CD14-positive monocyte (primary cell): ENCODE results near the gene CSNK2A3. TPM values are rescaled to one million over a fixed set of nuclear protein-coding genes. Genes with fewer than 3 reads are reported as not detected.

ENCODE experiments used
- DNase-seq, 3 donors: peaks; one replicate each; pipeline ENCODE4 v3.0.0-alpha.2; 2011 to 2022
- H2AFZ ChIP-seq: 2 replicates; pipeline ENCODE4 v1.6.0; 2012; ENCODE audit warnings: mild to moderate bottlenecking, low read depth, low read length, inconsistent platforms; ENCODE audit not compliant: insufficient read depth, poor library complexity, severe bottlenecking
- H3K27ac ChIP-seq, 2 donors: 1 replicate in 1 of 2; 2 replicates in 1 of 2; pipeline ENCODE4 v1.5.1; 2012 to 2013; ENCODE audit warnings: low read length in 2 of 2, control low read depth in 1 of 2, inconsistent platforms in 1 of 2, low read depth in 1 of 2, mild to moderate bottlenecking in 1 of 2
- H3K27me3 ChIP-seq, 2 donors: one replicate each; pipeline versions ENCODE4 v1.6.0 to v1.6.1; 2011 to 2013; ENCODE audit warnings: low read length in 2 of 2; ENCODE audit not compliant: control insufficient read depth in 2 of 2, insufficient read depth in 2 of 2
- H3K36me3 ChIP-seq, 2 donors: replicated peaks in 1 of 2; 1 replicate in 1 of 2; 2 replicates in 1 of 2; pipeline versions ENCODE4 v1.5.1 to v1.6.1; 2012 to 2013; ENCODE audit warnings: low read length in 2 of 2, control low read depth in 1 of 2, inconsistent platforms in 1 of 2, mild to moderate bottlenecking in 1 of 2; ENCODE audit not compliant: insufficient read depth in 2 of 2, control insufficient read depth in 1 of 2
- H3K4me1 ChIP-seq, 2 donors: 1 replicate in 1 of 2; 2 replicates in 1 of 2; pipeline versions ENCODE4 v1.5.1 to v1.6.1; 2012 to 2013; ENCODE audit warnings: low read length in 2 of 2, control low read depth in 1 of 2, inconsistent platforms in 1 of 2, mild to moderate bottlenecking in 1 of 2, moderate library complexity in 1 of 2; ENCODE audit not compliant: insufficient read depth in 2 of 2, control insufficient read depth in 1 of 2
- H3K4me2 ChIP-seq: replicated peaks from 2 replicates; pipeline ENCODE3; 2012; ENCODE audit warnings: low read length, moderate library complexity, mild to moderate bottlenecking; ENCODE audit not compliant: poor library complexity, severe bottlenecking; ENCODE audit errors: extremely low read depth
- H3K4me3 ChIP-seq, 3 experiments: fragments of 200-600 bp in 1 of 3; sonication (generic) in 1 of 3; replicated peaks in 1 of 3; 1 replicate in 2 of 3; 2 replicates in 1 of 3; pipeline ENCODE4 v1.5.1; 2011 to 2013; ENCODE audit warnings: low read length in 3 of 3, mild to moderate bottlenecking in 3 of 3, control low read depth in 2 of 3, low read depth in 2 of 3, inconsistent platforms in 1 of 3, moderate library complexity in 1 of 3
- H3K79me2 ChIP-seq: 2 replicates; pipeline ENCODE4 v1.6.0; 2012; ENCODE audit warnings: mild to moderate bottlenecking, control low read depth, inconsistent platforms, low read length, moderate library complexity; ENCODE audit not compliant: insufficient read depth
- H3K9ac ChIP-seq: 2 replicates; pipeline ENCODE4 v1.6.0; 2017; ENCODE audit warnings: low read length, mild to moderate bottlenecking; ENCODE audit not compliant: insufficient read depth, poor library complexity, severe bottlenecking
- H3K9me3 ChIP-seq, 2 donors: replicated peaks in 1 of 2; 1 replicate in 1 of 2; 2 replicates in 1 of 2; pipeline versions ENCODE4 v1.5.1 to v1.6.1; 2012 to 2013; ENCODE audit warnings: low read length in 2 of 2, control low read depth in 1 of 2; ENCODE audit not compliant: control insufficient read depth in 1 of 2, insufficient read depth in 1 of 2
- H4K20me1 ChIP-seq: 2 replicates; pipeline ENCODE4 v1.6.0; 2012; ENCODE audit warnings: mild to moderate bottlenecking, low read length, control low read depth, moderate library complexity; ENCODE audit not compliant: insufficient read depth
- H3K27ac Mint-ChIP-seq, 7 donors: one replicate each; pipeline ENCODE4 v1.8.0; 2020; ENCODE audit warnings: mild to moderate bottlenecking in 7 of 7, mixed read lengths in 7 of 7, moderate library complexity in 6 of 7, inconsistent platforms in 2 of 7
- H3K27me3 Mint-ChIP-seq, 3 donors: one replicate each; pipeline ENCODE4 v1.8.0; 2021 to 2022; ENCODE audit warnings: low read depth in 3 of 3, mild to moderate bottlenecking in 3 of 3, mixed read lengths in 3 of 3, moderate library complexity in 3 of 3, inconsistent platforms in 1 of 3
- H3K36me3 Mint-ChIP-seq, 2 donors: one replicate each; pipeline ENCODE4 v1.8.0; 2020; ENCODE audit warnings: mixed read lengths in 2 of 2, inconsistent platforms in 1 of 2, mild to moderate bottlenecking in 1 of 2
- H3K4me1 Mint-ChIP-seq: one replicate; pipeline ENCODE4 v1.8.0; 2020; ENCODE audit warnings: mild to moderate bottlenecking, mixed read lengths
- H3K4me3 Mint-ChIP-seq, 2 donors: one replicate each; pipeline ENCODE4 v1.8.0; 2020; ENCODE audit warnings: mild to moderate bottlenecking in 2 of 2, mixed read lengths in 2 of 2, moderate library complexity in 1 of 2
- H3K9me3 Mint-ChIP-seq, 7 donors: one replicate each; pipeline ENCODE4 v1.8.0; 2020 to 2022; ENCODE audit warnings: mixed read lengths in 7 of 7, mild to moderate bottlenecking in 6 of 7, moderate library complexity in 6 of 7, inconsistent platforms in 2 of 7
- WGBS: methylation state at CpG from one replicate; pipeline ENCODE4 v1.1.5; 2013; ENCODE audit warnings: missing lambda C conversion rate; ENCODE audit not compliant: insufficient coverage; 5-methylcytosine and 5-hydroxymethylcytosine counted together
- intact Hi-C, 2 donors: fragments of 100-400 bp; cut with micrococcal nuclease; formaldehyde crosslinking; loops; one replicate each; pipeline versions ENCODE4 v1.15.0 to v1.15.1; 2023
- polyA plus RNA-seq, 3 donors: library from polyadenylated mRNA; depleted of rRNA in 1 of 3; unstranded in 2 of 3; stranded (reverse) in 1 of 3; fragments of 300-500 nt in 2 of 3; fragments of >200 nt in 1 of 3; fragmentation: Illumina TruSeq in 2 of 3; gene quantifications; 1 replicate in 2 of 3; 2 replicates in 1 of 3; pipeline ENCODE4 v1.2.3, GENCODE V29; 2012 to 2021
- TF ChIP-seq, protein P1 (sequence below): fragments of 200-600 bp; IDR thresholded peaks from one replicate; pipeline ENCODE4 v1.8.0; 2022; ENCODE audit warnings: antibody characterized with exemption, mild to moderate bottlenecking

Gene CSNK2A3
- polyA plus RNA-seq, 3 donors, result 0.28 to 0.86 (median 0.75) TPM

DNA sequence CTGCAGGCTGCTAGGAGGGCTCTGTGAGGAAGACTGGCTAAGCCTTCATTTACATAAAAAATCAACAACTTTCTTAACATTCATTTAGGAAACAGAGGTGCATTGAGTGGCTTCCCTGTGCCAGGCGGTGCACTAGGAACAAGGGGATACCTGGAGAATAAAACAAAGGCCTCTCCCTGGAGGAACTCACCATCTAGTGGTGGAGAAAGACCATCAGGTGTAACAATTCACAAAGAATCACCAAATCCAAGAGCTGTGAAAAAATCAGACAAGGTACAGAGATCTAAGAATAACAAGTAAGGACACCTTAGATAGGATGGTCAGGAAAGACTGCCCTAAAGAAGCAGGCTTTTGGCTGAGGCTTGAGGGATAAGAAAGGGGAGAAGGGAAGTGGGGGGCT lies 40.3 kb downstream of the CSNK2A3 start:
- Histone ChIP-seq H3K27ac (peak overlapping the region in 1 of 2 donors; percentile 28), H2AFZ (no peak overlapping the region), H3K9ac (no peak overlapping the region), H3K4me2 (no peak overlapping the region), H4K20me1 (no peaks in the 10 kb centered on the region), H3K4me3 (no peak overlapping the region), H3K27me3 (no peaks in the 10 kb centered on the region), H3K36me3 (no peaks in the 10 kb centered on the region), H3K79me2 (no peaks in the 10 kb centered on the region), H3K9me3 (peaks cover 4 to 15% of the 10 kb centered on the region in 2 donors), H3K4me1 (peaks cover 24 to 50% of the 10 kb centered on the region in 2 donors)
- Mint-ChIP-seq H3K27me3 (peaks cover 0 to 3% (median 1%) of the 10 kb centered on the region in 3 donors), H3K36me3 (peaks cover 0 to 5% of the 10 kb centered on the region in 2 donors), H3K4me3 (no peak overlapping the region), H3K4me1 (peaks cover 42% of the 10 kb centered on the region), H3K27ac (peak overlapping the region in 5 of 7 donors; percentile 7 to 75 (median 68)), H3K9me3 (peaks cover 8 to 27% (median 17%) of the 10 kb centered on the region in 7 donors)
- DNase-seq, result no peak
- TF ChIP-seq, protein P1, sequence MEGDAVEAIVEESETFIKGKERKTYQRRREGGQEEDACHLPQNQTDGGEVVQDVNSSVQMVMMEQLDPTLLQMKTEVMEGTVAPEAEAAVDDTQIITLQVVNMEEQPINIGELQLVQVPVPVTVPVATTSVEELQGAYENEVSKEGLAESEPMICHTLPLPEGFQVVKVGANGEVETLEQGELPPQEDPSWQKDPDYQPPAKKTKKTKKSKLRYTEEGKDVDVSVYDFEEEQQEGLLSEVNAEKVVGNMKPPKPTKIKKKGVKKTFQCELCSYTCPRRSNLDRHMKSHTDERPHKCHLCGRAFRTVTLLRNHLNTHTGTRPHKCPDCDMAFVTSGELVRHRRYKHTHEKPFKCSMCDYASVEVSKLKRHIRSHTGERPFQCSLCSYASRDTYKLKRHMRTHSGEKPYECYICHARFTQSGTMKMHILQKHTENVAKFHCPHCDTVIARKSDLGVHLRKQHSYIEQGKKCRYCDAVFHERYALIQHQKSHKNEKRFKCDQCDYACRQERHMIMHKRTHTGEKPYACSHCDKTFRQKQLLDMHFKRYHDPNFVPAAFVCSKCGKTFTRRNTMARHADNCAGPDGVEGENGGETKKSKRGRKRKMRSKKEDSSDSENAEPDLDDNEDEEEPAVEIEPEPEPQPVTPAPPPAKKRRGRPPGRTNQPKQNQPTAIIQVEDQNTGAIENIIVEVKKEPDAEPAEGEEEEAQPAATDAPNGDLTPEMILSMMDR, result no peak
- intact Hi-C loops, result no loop called here
- WGBS, result no CpG with 5 or more reads among the region's 1 CpG

DNA sequence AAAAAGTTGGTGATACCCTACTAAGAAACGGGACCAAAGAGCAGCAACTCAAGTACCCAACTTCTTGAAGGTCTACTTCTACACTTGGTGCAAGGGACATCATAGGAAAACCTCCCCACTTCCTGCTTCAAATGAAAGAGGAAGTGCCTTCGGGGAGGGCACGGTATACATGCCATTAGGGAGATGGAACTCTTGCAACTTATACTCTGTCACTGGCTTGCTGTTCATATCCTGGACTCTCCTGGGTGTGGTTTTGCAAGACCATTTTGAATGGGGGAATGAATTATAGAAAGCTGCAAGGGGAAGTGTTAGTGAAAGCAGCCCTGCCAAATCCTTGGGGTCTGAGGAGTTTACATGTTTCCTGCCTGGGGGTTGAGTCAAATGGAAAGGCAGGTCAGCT lies 41.9 kb downstream of the CSNK2A3 start:
- peak overlapping the region in 1 of 2 donors; percentile 64 for H3K27ac ChIP-seq
- H3K27me3 ChIP-seq, result no peaks in the 10 kb centered on the region
- H2AFZ ChIP-seq, result no peak overlapping the region
- no peak overlapping the region for H3K9ac ChIP-seq
- peak overlapping the region in 1 of 3 experiments; percentile 0 for H3K4me3 ChIP-seq
- no peak overlapping the region for H3K4me2 ChIP-seq
- H3K4me1 ChIP-seq, result peaks cover 24 to 50% of the 10 kb centered on the region in 2 donors
- H3K4me1 Mint-ChIP-seq, result peaks cover 42% of the 10 kb centered on the region
- peaks cover 3 to 4% (median 4%) of the 10 kb centered on the region in 3 donors for H3K27me3 Mint-ChIP-seq
- peaks cover 0 to 2% of the 10 kb centered on the region in 2 donors for H3K36me3 Mint-ChIP-seq
- H3K4me3 Mint-ChIP-seq, result no peak overlapping the region
- WGBS, result 0% methylated on average over 2 of the region's 3 CpGs
- H3K9me3 ChIP-seq, result peaks cover 4 to 15% of the 10 kb centered on the region in 2 donors
- H3K36me3 ChIP-seq, result no peaks in the 10 kb centered on the region
- TF ChIP-seq, protein P1, result no peak
- no peaks in the 10 kb centered on the region for H4K20me1 ChIP-seq
- peak overlapping the region in 6 of 7 donors; percentile 2 to 89 (median 77) for H3K27ac Mint-ChIP-seq
- intact Hi-C loops, result no loop called here
- H3K79me2 ChIP-seq, result no peaks in the 10 kb centered on the region
- peaks cover 8 to 31% (median 17%) of the 10 kb centered on the region in 7 donors for H3K9me3 Mint-ChIP-seq
- DNase-seq, result peak; percentile 69 to 72 (median 71)
